Measurements from ENCODE around the gene RUNX2.

Gene RUNX2

DNA sequence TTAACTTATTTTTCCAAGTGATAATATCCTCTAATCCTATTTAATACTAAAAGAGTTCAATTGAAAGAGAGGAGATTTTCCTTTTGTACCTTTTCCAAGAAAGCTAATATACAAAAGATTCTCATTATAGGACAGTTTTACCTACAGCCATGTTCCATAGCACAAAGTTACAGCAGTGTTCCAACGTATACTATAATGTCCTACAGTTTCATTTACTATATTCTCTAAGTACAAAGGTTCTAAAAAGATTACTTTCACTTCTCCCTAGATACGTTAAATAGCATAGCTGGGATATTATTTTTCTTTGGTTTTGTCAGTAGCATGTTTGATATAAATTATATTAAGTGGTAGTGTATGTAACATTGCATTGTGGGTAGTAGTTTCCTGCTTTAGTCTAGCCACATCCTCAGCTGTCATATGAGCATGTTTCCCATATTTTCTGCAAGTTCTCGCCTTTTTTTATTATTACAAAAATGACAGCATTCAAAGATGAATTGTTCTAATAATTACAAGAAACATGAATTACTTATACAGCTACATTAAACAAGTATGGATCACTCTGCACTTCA lies 4.4 kb upstream of the RUNX2 start:
- no peak for TF ChIP-seq YY1 (IDR thresholded peaks at IDR 0.05; ENCODE audit: low read depth)
- TF ChIP-seq CREB1 (IDR thresholded peaks at IDR 0.05; ENCODE audit: low read depth), result no peak
- no peak for TF ChIP-seq CEBPB (IDR thresholded peaks at IDR 0.05)
- TF ChIP-seq TCF12 (IDR thresholded peaks at IDR 0.05; ENCODE audit: low read depth), result no peak
- no peak for TF ChIP-seq EP300 (IDR thresholded peaks at IDR 0.05; ENCODE audit: borderline replicate concordance)
- TF ChIP-seq, protein P1, sequence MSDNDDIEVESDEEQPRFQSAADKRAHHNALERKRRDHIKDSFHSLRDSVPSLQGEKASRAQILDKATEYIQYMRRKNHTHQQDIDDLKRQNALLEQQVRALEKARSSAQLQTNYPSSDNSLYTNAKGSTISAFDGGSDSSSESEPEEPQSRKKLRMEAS (IDR thresholded peaks at IDR 0.05), result no peak
- TF ChIP-seq REST (IDR thresholded peaks at IDR 0.05; ENCODE audit: low read depth), result no peak
- TF ChIP-seq FOXM1 (IDR thresholded peaks at IDR 0.05; ENCODE audit: borderline replicate concordance, low read depth), result no peak
- no peak for TF ChIP-seq RAD21 (IDR thresholded peaks at IDR 0.05; ENCODE audit: low read depth)
- no peak for TF ChIP-seq TEAD4 (IDR thresholded peaks at IDR 0.05)
- TF ChIP-seq TAF1 (IDR thresholded peaks at IDR 0.05; ENCODE audit: low read depth), result no peak
- no peak for TF ChIP-seq EGR1 (IDR thresholded peaks at IDR 0.05)
- TF ChIP-seq ZBTB7A (IDR thresholded peaks at IDR 0.05; ENCODE audit: low read depth), result no peak
- TF ChIP-seq, protein P2, sequence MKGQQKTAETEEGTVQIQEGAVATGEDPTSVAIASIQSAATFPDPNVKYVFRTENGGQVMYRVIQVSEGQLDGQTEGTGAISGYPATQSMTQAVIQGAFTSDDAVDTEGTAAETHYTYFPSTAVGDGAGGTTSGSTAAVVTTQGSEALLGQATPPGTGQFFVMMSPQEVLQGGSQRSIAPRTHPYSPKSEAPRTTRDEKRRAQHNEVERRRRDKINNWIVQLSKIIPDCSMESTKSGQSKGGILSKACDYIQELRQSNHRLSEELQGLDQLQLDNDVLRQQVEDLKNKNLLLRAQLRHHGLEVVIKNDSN (IDR thresholded peaks at IDR 0.05), result no peak
- no peak for TF ChIP-seq NFIC (IDR thresholded peaks at IDR 0.05)

DNA sequence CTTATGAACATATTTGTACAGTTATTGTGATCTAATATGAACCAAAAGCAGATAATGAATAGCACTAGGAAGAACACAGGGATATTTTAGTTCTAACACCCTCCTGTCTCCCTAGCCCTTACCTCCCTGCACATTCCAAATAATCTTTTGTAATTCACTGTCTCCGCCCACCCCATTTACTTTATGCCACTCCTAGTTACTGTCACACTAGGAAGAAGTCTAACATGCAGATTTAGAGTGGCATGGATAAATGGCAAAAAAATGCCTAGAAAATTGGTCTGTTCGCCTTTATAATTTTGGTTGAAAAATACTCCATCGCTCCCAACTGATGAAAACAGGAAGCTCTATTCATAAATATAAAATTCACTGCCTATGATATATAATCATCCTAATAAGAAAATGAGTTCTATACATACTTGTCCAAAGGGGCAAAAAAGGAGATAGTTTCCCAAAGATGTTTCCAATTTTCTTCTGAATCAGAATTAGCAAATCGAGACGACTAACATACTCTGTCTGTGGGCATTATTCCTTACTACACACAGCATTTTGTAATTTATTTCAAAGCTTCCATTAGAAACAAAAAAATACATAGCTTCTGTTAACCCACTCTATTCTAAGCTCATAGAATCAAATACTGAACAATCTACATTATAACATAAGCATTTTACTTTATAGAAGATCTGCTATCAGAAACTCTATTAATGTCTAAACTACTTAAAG lies 1.3 kb upstream of the RUNX2 start:
- TF ChIP-seq, protein P2 (IDR thresholded peaks at IDR 0.05), result no peak
- TF ChIP-seq NFIC (IDR thresholded peaks at IDR 0.05), result no peak
- no peak for TF ChIP-seq RAD21 (IDR thresholded peaks at IDR 0.05; ENCODE audit: low read depth)
- TF ChIP-seq TEAD4 (IDR thresholded peaks at IDR 0.05), result no peak
- TF ChIP-seq EGR1 (IDR thresholded peaks at IDR 0.05), result no peak
- no peak for TF ChIP-seq TAF1 (IDR thresholded peaks at IDR 0.05; ENCODE audit: low read depth)
- no peak for TF ChIP-seq FOXM1 (IDR thresholded peaks at IDR 0.05; ENCODE audit: borderline replicate concordance, low read depth)
- TF ChIP-seq ZBTB7A (IDR thresholded peaks at IDR 0.05; ENCODE audit: low read depth), result no peak
- TF ChIP-seq, protein P1 (IDR thresholded peaks at IDR 0.05), result no peak
- no peak for TF ChIP-seq YY1 (IDR thresholded peaks at IDR 0.05; ENCODE audit: low read depth)
- no peak for TF ChIP-seq EP300 (IDR thresholded peaks at IDR 0.05; ENCODE audit: borderline replicate concordance)
- TF ChIP-seq REST (IDR thresholded peaks at IDR 0.05; ENCODE audit: low read depth), result no peak
- TF ChIP-seq CREB1 (IDR thresholded peaks at IDR 0.05; ENCODE audit: low read depth), result no peak
- TF ChIP-seq CEBPB (IDR thresholded peaks at IDR 0.05), result no peak
- no peak for TF ChIP-seq TCF12 (IDR thresholded peaks at IDR 0.05; ENCODE audit: low read depth)

DNA sequence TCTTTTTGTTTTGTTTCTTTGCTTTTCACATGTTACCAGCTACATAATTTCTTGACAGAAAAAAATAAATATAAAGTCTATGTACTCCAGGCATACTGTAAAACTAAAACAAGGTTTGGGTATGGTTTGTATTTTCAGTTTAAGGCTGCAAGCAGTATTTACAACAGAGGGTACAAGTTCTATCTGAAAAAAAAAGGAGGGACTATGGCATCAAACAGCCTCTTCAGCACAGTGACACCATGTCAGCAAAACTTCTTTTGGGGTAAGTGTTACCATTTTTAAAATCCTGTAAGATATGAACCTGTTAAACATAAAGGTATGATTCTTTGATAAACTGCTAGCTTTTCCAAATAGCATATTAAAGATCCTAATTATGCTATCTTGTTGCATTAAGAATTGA lies 393 bp downstream of the RUNX2 start:
- TF ChIP-seq TCF12 (IDR thresholded peaks at IDR 0.05; ENCODE audit: low read depth) (no peak), EP300 (IDR thresholded peaks at IDR 0.05; ENCODE audit: borderline replicate concordance) (no peak), FOXM1 (IDR thresholded peaks at IDR 0.05; ENCODE audit: borderline replicate concordance, low read depth) (no peak), TAF1 (IDR thresholded peaks at IDR 0.05; ENCODE audit: low read depth) (no peak), ZBTB7A (IDR thresholded peaks at IDR 0.05; ENCODE audit: low read depth) (no peak), RAD21 (IDR thresholded peaks at IDR 0.05; ENCODE audit: low read depth) (no peak), YY1 (IDR thresholded peaks at IDR 0.05; ENCODE audit: low read depth) (no peak)
- TF ChIP-seq, protein P1 (IDR thresholded peaks at IDR 0.05), result no peak
- TF ChIP-seq, protein P2 (IDR thresholded peaks at IDR 0.05), result no peak

- TF ChIP-seq TEAD4 (IDR thresholded peaks at IDR 0.05) (no peak), RAD21 (IDR thresholded peaks at IDR 0.05; ENCODE audit: low read depth) (no peak), NFIC (IDR thresholded peaks at IDR 0.05) (no peak), FOXM1 (IDR thresholded peaks at IDR 0.05; ENCODE audit: borderline replicate concordance, low read depth) (no peak), ZBTB7A (IDR thresholded peaks at IDR 0.05; ENCODE audit: low read depth) (no peak), YY1 (IDR thresholded peaks at IDR 0.05; ENCODE audit: low read depth) (no peak), REST (IDR thresholded peaks at IDR 0.05; ENCODE audit: low read depth) (no peak), CREB1 (IDR thresholded peaks at IDR 0.05; ENCODE audit: low read depth) (no peak), EP300 (IDR thresholded peaks at IDR 0.05; ENCODE audit: borderline replicate concordance) (no peak)
- TF ChIP-seq, protein P1 (IDR thresholded peaks at IDR 0.05), result no peak
Measured at GRCh38 chr6:45344900-45345299, 16.8 kb downstream of the RUNX2 start.
